ENCODE results near the gene CLIC5. TPM values are rescaled to one million over a fixed set of nuclear protein-coding genes. Genes with fewer than 3 reads are reported as not detected.
A peak's percentile ranks its signal among the peaks of the same experiment; 100 is the strongest.

CLIC5 gene
- total RNA-seq, 1 donor from 2014 or later: 10.9 TPM

GRCh38 chr6:46022106-46022948 is 6.7 kb upstream of the CLIC5 start:
- TF ChIP-seq, protein P1, sequence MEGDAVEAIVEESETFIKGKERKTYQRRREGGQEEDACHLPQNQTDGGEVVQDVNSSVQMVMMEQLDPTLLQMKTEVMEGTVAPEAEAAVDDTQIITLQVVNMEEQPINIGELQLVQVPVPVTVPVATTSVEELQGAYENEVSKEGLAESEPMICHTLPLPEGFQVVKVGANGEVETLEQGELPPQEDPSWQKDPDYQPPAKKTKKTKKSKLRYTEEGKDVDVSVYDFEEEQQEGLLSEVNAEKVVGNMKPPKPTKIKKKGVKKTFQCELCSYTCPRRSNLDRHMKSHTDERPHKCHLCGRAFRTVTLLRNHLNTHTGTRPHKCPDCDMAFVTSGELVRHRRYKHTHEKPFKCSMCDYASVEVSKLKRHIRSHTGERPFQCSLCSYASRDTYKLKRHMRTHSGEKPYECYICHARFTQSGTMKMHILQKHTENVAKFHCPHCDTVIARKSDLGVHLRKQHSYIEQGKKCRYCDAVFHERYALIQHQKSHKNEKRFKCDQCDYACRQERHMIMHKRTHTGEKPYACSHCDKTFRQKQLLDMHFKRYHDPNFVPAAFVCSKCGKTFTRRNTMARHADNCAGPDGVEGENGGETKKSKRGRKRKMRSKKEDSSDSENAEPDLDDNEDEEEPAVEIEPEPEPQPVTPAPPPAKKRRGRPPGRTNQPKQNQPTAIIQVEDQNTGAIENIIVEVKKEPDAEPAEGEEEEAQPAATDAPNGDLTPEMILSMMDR (IDR thresholded peaks at IDR 0.05; ENCODE audit: unreplicated experiment): no peak
- Mint-ChIP-seq H3K4me1 (ENCODE audit: unreplicated experiment) (no peaks in the 10 kb centered on the region), H3K36me3 (ENCODE audit: low read depth, unreplicated experiment) (no peaks in the 10 kb centered on the region), H3K4me3 (ENCODE audit: unreplicated experiment) (no peak overlapping the region), H3K9me3 (ENCODE audit: unreplicated experiment) (no peaks in the 10 kb centered on the region), H3K27ac (ENCODE audit: unreplicated experiment) (no peak overlapping the region), H3K27me3 (ENCODE audit: unreplicated experiment) (no peaks in the 10 kb centered on the region)
- no peak for DNase-seq (ENCODE audit: low spot score)

DNA sequence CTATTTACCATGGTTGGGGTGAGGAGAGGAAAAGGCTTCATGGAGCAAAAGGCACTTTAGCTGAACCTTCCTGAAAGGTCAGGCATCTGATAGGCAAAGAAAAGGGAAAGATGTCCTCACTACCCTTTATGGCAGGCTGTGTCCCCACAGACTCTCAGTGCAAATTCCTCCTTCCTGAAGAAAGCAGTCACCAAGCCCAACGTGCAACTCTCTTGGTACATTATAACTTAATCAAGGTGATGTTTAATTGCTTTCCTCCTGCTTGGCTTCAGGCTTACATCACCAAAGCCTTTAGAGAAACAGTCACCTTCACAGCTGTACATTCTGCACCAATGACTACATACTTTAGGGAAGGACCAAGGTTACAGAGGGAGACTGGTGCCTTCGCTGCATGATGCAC is 2.1 kb upstream of the CLIC5 start:
- Mint-ChIP-seq H3K36me3 (ENCODE audit: low read depth, unreplicated experiment) (peaks cover 7% of the 10 kb centered on the region), H3K9me3 (ENCODE audit: unreplicated experiment) (peaks cover 6% of the 10 kb centered on the region), H3K27me3 (ENCODE audit: unreplicated experiment) (peaks cover 5% of the 10 kb centered on the region), H3K4me3 (ENCODE audit: unreplicated experiment) (no peak overlapping the region), H3K27ac (ENCODE audit: unreplicated experiment) (no peak overlapping the region), H3K4me1 (ENCODE audit: unreplicated experiment) (peaks cover 18% of the 10 kb centered on the region)
- DNase-seq (ENCODE audit: low spot score): no peak
- TF ChIP-seq, protein P1 (IDR thresholded peaks at IDR 0.05; ENCODE audit: unreplicated experiment): no peak

DNA sequence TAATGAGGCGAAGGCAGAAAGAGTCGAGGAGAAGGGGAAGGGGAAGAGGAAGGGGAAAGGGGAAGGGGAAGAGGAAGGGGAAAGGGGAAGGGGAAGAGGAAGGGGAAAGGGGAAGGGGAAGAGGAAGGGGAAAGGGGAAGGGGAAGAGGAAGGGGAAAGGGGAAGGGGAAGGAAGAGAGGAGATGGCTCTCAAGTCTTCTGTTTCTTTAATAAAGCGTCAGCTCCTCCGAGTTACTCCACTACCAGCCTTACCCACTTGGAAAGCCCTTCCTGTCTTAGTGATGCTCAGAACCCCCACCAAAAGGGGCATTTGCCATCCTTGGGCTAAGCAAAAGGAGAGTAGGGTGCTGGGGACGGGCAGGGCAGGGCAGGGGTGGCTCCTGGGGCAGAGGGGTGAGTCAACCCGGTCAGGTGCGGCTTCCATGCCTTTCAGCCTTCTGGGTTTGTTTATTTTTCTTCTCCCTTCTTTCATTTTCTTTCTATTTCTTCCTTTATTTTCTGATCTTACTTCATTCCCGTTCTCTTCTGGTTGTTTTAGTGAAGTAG is 476 bp upstream of the CLIC5 start:
- H3K9me3 Mint-ChIP-seq (ENCODE audit: unreplicated experiment): peaks cover 6% of the 10 kb centered on the region
- TF ChIP-seq, protein P1 (IDR thresholded peaks at IDR 0.05; ENCODE audit: unreplicated experiment): no peak
- no peak for DNase-seq (ENCODE audit: low spot score)
- peaks cover 7% of the 10 kb centered on the region for H3K36me3 Mint-ChIP-seq (ENCODE audit: low read depth, unreplicated experiment)
- H3K4me1 Mint-ChIP-seq (ENCODE audit: unreplicated experiment): peaks cover 32% of the 10 kb centered on the region
- H3K27ac Mint-ChIP-seq (ENCODE audit: unreplicated experiment): peak overlapping the region; percentile 38
- peaks cover 5% of the 10 kb centered on the region for H3K27me3 Mint-ChIP-seq (ENCODE audit: unreplicated experiment)
- H3K4me3 Mint-ChIP-seq (ENCODE audit: unreplicated experiment): peak overlapping the region; percentile 63

- Mint-ChIP-seq H3K9me3 (ENCODE audit: unreplicated experiment) (peaks cover 6% of the 10 kb centered on the region), H3K4me3 (ENCODE audit: unreplicated experiment) (peak overlapping the region; percentile 78), H3K36me3 (ENCODE audit: low read depth, unreplicated experiment) (peaks cover 7% of the 10 kb centered on the region), H3K4me1 (ENCODE audit: unreplicated experiment) (peaks cover 41% of the 10 kb centered on the region), H3K27ac (ENCODE audit: unreplicated experiment) (no peak overlapping the region), H3K27me3 (ENCODE audit: unreplicated experiment) (peaks cover 5% of the 10 kb centered on the region)
- TF ChIP-seq, protein P1 (IDR thresholded peaks at IDR 0.05; ENCODE audit: unreplicated experiment): no peak
- DNase-seq (ENCODE audit: low spot score): peak; percentile 14
These were observed 1.0 kb downstream of the CLIC5 start for GRCh38 chr6:46014511-46015118.

Data from endothelial cell (in vitro differentiated cells).